Activated T-cell treated with anti-CD3 and anti-CD28 coated beads, Interleukin-2, amount 50 U/mL, for 72 hours (primary cell): ENCODE measurements around the gene RNF150. TPM values are rescaled to one million over a fixed set of nuclear protein-coding genes. Genes with fewer than 3 reads are reported as not detected.

Experiments used
- ATAC-seq, 2 donors: fragments of 150-1000 bp; cut with Tn5 transposase; replicated peaks in 1 of 2; 2 replicates each; pipeline ENCODE4 v1.10.0; 2021; ENCODE audit warnings: moderate library complexity in 2 of 2, mild to moderate bottlenecking in 1 of 2
- DNase-seq, 2 donors: peaks; one replicate each; pipeline ENCODE4 v3.0.0; 2021 to 2022; ENCODE audit warnings: mixed read lengths in 1 of 2
- H3K27ac Mint-ChIP-seq: one replicate; pipeline ENCODE4 v1.8.0; 2022; ENCODE audit warnings: mild to moderate bottlenecking, moderate library complexity, mixed read lengths
- H3K27me3 Mint-ChIP-seq: one replicate; pipeline ENCODE4 v1.8.0; 2022; ENCODE audit warnings: low read depth, mixed read lengths
- H3K36me3 Mint-ChIP-seq, 2 donors: one replicate each; pipeline ENCODE4 v1.8.0; 2022; ENCODE audit warnings: mixed read lengths in 2 of 2, mild to moderate bottlenecking in 1 of 2; ENCODE audit not compliant: insufficient read depth in 2 of 2
- H3K4me1 Mint-ChIP-seq: one replicate; pipeline ENCODE4 v1.8.0; 2022; ENCODE audit warnings: low read depth, mixed read lengths
- H3K4me3 Mint-ChIP-seq, 2 donors: one replicate each; pipeline ENCODE4 v1.8.0; 2022; ENCODE audit warnings: mild to moderate bottlenecking in 2 of 2, mixed read lengths in 2 of 2, moderate library complexity in 2 of 2
- H3K9me3 Mint-ChIP-seq, 2 donors: one replicate each; pipeline ENCODE4 v1.8.0; 2022; ENCODE audit warnings: mixed read lengths in 2 of 2
- total RNA-seq, 2 donors: library from RNA; stranded (reverse); gene quantifications; one replicate each; pipeline ENCODE4 v1.2.3, GENCODE V29; 2022

Gene RNF150
- total RNA-seq, 2 donors from 2014 or later, result 0.10 to 0.46 TPM

- no peaks in the 10 kb centered on the region for H3K4me1 Mint-ChIP-seq
- no peaks in the 10 kb centered on the region for H3K9me3 Mint-ChIP-seq
- no peak overlapping the region for H3K4me3 Mint-ChIP-seq
- H3K36me3 Mint-ChIP-seq, result no peaks in the 10 kb centered on the region
- peaks cover 5% of the 10 kb centered on the region for H3K27me3 Mint-ChIP-seq
- DNase-seq (no peak), ATAC-seq (no peak)
- no peak overlapping the region for H3K27ac Mint-ChIP-seq
Measured at GRCh38 chr4:141022111-141022695, 111.1 kb downstream of the RNF150 start.

DNA sequence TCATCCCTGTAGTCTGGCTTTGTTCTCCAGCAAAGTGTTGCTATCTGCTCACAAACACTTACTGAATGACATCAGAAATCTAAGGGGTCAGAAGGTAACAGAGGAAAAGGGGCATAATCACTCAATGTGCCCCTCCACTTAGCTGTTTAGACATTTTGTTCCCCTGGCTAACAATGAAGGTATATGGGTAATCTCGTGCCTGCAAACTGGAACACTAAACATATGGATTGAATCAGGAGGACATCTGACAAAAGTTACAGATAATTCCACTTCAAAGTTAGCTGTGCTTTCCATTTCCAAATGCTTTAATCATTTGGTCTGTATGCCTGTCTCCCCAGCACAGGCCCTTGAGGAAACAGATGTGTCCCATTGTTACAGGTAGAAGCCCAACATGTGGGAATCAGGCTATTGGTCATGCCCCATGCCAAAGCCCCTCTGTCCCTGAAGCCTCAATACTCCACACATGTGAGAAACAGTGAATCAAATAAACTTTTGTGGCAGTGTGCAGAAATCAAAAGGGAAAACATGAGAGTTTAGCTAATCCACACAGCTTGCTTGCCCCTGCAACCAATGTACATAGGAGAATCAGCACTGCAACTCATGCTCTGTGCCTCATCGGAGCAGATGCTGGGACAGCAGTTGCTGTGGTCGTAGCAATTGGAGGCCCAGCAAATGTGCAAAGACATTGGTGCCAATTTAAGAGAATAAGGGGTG is 111.7 kb downstream of the RNF150 start:
- ATAC-seq (no peak), DNase-seq (no peak)
- H3K4me3 Mint-ChIP-seq, result no peak overlapping the region
- H3K4me1 Mint-ChIP-seq, result no peaks in the 10 kb centered on the region
- no peaks in the 10 kb centered on the region for H3K9me3 Mint-ChIP-seq
- no peak overlapping the region for H3K27ac Mint-ChIP-seq
- H3K27me3 Mint-ChIP-seq, result peaks cover 5% of the 10 kb centered on the region
- no peaks in the 10 kb centered on the region for H3K36me3 Mint-ChIP-seq

- no peak for DNase-seq
- no peak overlapping the region for H3K27ac Mint-ChIP-seq
- H3K4me3 Mint-ChIP-seq, result no peak overlapping the region
- peaks cover 5% of the 10 kb centered on the region for H3K27me3 Mint-ChIP-seq
- no peaks in the 10 kb centered on the region for H3K36me3 Mint-ChIP-seq
- H3K4me1 Mint-ChIP-seq, result no peaks in the 10 kb centered on the region
- H3K9me3 Mint-ChIP-seq, result no peaks in the 10 kb centered on the region
- no peak for ATAC-seq
Measured at GRCh38 chr4:141020801-141021261, 112.4 kb downstream of the RNF150 start.

GRCh38 chr4:141019768-141020167 is 113.5 kb downstream of the RNF150 start:
- no peak for DNase-seq
- ATAC-seq, result no peak
- Mint-ChIP-seq H3K27me3 (peaks cover 5% of the 10 kb centered on the region), H3K9me3 (no peaks in the 10 kb centered on the region), H3K36me3 (no peaks in the 10 kb centered on the region), H3K27ac (no peak overlapping the region), H3K4me1 (no peaks in the 10 kb centered on the region), H3K4me3 (no peak overlapping the region)

- H3K4me1 Mint-ChIP-seq, result no peaks in the 10 kb centered on the region
- no peak overlapping the region for H3K4me3 Mint-ChIP-seq
- H3K27ac Mint-ChIP-seq, result no peak overlapping the region
Measured at GRCh38 chr4:141016117-141016798, 117.0 kb downstream of the RNF150 start.

GRCh38 chr4:141013899-141014298 is 119.4 kb downstream of the RNF150 start:
- H3K4me1 Mint-ChIP-seq, result no peaks in the 10 kb centered on the region
- no peaks in the 10 kb centered on the region for H3K36me3 Mint-ChIP-seq
- no peak for DNase-seq
- no peaks in the 10 kb centered on the region for H3K27me3 Mint-ChIP-seq
- no peaks in the 10 kb centered on the region for H3K9me3 Mint-ChIP-seq
- no peak overlapping the region for H3K4me3 Mint-ChIP-seq
- no peak for ATAC-seq
- H3K27ac Mint-ChIP-seq, result no peak overlapping the region

More at GRCh38 chr4:141016117-141016798, 117.0 kb downstream of the RNF150 start:
- DNase-seq (no peak), ATAC-seq (no peak)
- H3K27me3 Mint-ChIP-seq, result peaks cover 5% of the 10 kb centered on the region
- H3K9me3 Mint-ChIP-seq, result no peaks in the 10 kb centered on the region
- H3K36me3 Mint-ChIP-seq, result no peaks in the 10 kb centered on the region

GRCh38 chr4:141011901-141012315 is 121.4 kb downstream of the RNF150 start:
- H3K27ac Mint-ChIP-seq, result no peak overlapping the region
- no peaks in the 10 kb centered on the region for H3K27me3 Mint-ChIP-seq
- H3K36me3 Mint-ChIP-seq, result no peaks in the 10 kb centered on the region
- DNase-seq (no peak), ATAC-seq (no peak)
- no peaks in the 10 kb centered on the region for H3K4me1 Mint-ChIP-seq
- no peak overlapping the region for H3K4me3 Mint-ChIP-seq
- no peaks in the 10 kb centered on the region for H3K9me3 Mint-ChIP-seq

DNA sequence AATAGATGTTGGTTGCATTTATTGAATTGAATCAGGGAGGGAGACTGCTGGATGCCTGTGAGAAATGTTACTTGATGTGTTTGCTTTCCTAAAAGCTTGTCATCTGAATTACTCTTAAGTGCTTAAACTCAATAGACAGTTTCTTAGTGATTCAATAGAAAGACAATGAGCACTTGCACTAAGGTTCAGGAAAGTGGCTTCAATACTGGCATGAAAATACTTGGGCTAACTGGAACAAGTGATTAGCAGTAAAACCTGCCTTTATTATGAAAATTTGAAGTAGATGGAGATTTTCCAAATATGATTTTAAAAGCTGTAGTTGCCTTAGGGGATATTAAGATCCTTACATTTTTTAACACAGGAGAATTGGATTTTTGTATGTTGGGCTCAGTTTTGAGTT is 123.3 kb downstream of the RNF150 start:
- no peak overlapping the region for H3K27ac Mint-ChIP-seq
- H3K9me3 Mint-ChIP-seq, result no peaks in the 10 kb centered on the region
- ATAC-seq (no peak), DNase-seq (no peak)
- H3K27me3 Mint-ChIP-seq, result no peaks in the 10 kb centered on the region
- no peak overlapping the region for H3K4me3 Mint-ChIP-seq
- no peaks in the 10 kb centered on the region for H3K4me1 Mint-ChIP-seq
- H3K36me3 Mint-ChIP-seq, result no peaks in the 10 kb centered on the region

DNA sequence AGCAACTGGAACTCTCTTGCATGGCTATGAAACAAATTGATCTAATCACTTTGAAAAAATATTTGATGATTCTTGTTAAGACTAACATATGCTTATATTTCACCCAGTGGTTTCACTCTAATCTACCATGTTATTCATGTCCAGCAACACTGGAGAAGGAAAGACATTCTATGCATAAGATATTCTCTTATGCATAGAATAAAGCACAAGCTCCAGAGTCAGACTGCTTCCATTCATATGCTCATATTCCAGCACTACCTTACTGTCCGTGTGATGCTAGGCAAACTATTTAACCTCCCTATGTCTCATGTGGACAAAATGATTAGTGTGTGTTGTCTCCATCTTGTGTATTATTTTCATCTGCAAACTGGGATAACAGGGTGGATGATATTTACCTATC is 124.1 kb downstream of the RNF150 start:
- Mint-ChIP-seq H3K9me3 (no peaks in the 10 kb centered on the region), H3K4me1 (no peaks in the 10 kb centered on the region), H3K36me3 (no peaks in the 10 kb centered on the region), H3K27ac (no peak overlapping the region), H3K4me3 (no peak overlapping the region), H3K27me3 (no peaks in the 10 kb centered on the region)
- no peak for DNase-seq
- ATAC-seq, result no peak

- Mint-ChIP-seq H3K27me3 (no peaks in the 10 kb centered on the region), H3K9me3 (no peaks in the 10 kb centered on the region), H3K36me3 (no peaks in the 10 kb centered on the region), H3K27ac (no peak overlapping the region), H3K4me1 (no peaks in the 10 kb centered on the region), H3K4me3 (no peak overlapping the region)
- ATAC-seq (no peak), DNase-seq (no peak)
Measured at GRCh38 chr4:141006242-141006802, 126.9 kb downstream of the RNF150 start.

GRCh38 chr4:141004823-141005222 is 128.4 kb downstream of the RNF150 start:
- Mint-ChIP-seq H3K4me1 (no peaks in the 10 kb centered on the region), H3K27me3 (no peaks in the 10 kb centered on the region), H3K9me3 (no peaks in the 10 kb centered on the region), H3K4me3 (no peak overlapping the region), H3K36me3 (no peaks in the 10 kb centered on the region), H3K27ac (no peak overlapping the region)
- no peak for DNase-seq
- no peak for ATAC-seq

GRCh38 chr4:141003193-141003592 is 130.1 kb downstream of the RNF150 start:
- no peak overlapping the region for H3K27ac Mint-ChIP-seq
- no peak for DNase-seq
- ATAC-seq, result no peak
- no peaks in the 10 kb centered on the region for H3K4me1 Mint-ChIP-seq
- H3K9me3 Mint-ChIP-seq, result no peaks in the 10 kb centered on the region
- H3K27me3 Mint-ChIP-seq, result no peaks in the 10 kb centered on the region
- H3K4me3 Mint-ChIP-seq, result no peak overlapping the region
- H3K36me3 Mint-ChIP-seq, result no peaks in the 10 kb centered on the region

GRCh38 chr4:141002323-141002805 is 130.9 kb downstream of the RNF150 start:
- H3K4me1 Mint-ChIP-seq, result no peaks in the 10 kb centered on the region
- H3K27ac Mint-ChIP-seq, result no peak overlapping the region
- no peak overlapping the region for H3K4me3 Mint-ChIP-seq
- DNase-seq, result no peak
- H3K9me3 Mint-ChIP-seq, result no peaks in the 10 kb centered on the region
- no peaks in the 10 kb centered on the region for H3K27me3 Mint-ChIP-seq
- no peak for ATAC-seq
- no peaks in the 10 kb centered on the region for H3K36me3 Mint-ChIP-seq
